ENCODE data around the gene CDPF1.

GRCh38 chr22:46274381-46274780, 24.3 kb upstream of the CDPF1 start:
- TF ChIP-seq CTCF (conservative IDR thresholded peaks at IDR 0.05 in 1 of 2, IDR thresholded peaks at IDR 0.05 in 1 of 2; ENCODE audit: extremely low read depth in 1 of 2, insufficient read depth in 1 of 2, low read depth in 1 of 2, low read length in 2 of 2): no peak
- no peak for TF ChIP-seq EZH2 (IDR thresholded peaks at IDR 0.05; ENCODE audit: borderline replicate concordance, low read length)
